ENCODE results near the gene TENT5C.
A peak's percentile ranks its signal among the peaks of the same experiment; 100 is the strongest.

TENT5C gene

DNA sequence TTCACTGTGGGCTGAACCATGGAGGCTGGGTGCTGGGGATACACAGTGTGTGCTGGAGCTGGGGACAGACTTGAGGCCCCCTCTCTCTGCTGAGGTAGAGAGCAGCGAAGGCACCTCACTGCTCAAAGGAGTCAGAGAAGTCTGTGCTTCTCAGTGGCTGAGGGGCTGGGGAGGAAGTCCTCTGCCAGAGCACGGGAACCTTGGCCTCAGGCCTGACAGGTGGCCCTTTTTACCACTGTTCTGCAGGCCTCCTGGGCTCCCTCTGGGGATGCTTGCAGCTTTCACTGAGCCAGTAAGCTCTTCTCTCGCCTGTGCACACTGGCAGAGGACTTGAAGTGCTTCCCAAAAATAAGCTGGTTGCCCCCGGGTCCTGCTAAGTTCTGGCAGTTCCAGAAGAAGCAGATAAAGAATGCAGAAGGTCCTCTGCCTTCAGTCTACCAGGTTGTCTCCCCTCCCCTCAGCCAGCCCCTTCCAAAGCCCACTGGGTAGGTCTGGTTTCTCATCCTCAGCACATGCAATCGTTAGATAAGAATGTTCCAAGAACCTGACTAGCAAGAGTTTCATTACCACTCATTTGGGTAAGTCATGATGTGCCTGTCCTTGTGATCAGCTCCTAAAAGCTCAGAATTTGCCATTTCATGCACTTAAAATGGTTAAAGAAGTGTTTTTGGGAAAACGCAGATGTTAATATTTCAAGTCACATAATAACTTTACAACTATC is 53.9 kb downstream of the TENT5C start:
- no peak for DNase-seq

DNA sequence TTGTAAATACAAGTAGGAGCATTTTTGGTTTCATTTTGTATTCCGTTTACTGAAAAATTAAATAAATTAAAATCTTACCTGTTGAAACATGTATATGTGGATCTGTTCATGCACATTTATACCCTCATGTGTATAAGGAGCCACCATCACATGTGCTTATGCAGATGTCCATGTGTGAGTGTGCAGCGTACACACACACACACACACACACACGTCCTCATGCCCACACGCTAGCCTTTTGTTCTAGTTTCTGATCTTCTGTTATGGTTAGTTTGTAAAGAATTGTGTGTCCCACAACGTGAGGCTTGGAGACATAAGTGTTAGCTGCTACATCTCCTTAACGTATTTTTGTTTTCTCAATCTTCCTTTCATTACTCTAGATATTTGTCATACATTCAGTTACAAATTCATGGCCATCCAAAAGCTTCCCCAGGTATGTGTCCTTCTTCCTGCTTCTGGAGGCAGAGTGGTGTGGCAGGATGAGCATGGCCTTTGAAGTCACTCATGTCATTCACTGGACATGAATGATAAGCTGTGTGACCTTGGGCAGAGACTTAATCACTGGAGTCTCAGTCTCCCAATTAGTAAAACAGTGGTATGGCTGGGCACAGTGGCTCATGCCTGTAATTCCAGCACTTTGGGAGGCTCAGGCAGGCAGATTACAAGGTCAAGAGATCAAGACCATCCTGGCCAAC is 54.6 kb downstream of the TENT5C start:
- no peak for DNase-seq

DNA sequence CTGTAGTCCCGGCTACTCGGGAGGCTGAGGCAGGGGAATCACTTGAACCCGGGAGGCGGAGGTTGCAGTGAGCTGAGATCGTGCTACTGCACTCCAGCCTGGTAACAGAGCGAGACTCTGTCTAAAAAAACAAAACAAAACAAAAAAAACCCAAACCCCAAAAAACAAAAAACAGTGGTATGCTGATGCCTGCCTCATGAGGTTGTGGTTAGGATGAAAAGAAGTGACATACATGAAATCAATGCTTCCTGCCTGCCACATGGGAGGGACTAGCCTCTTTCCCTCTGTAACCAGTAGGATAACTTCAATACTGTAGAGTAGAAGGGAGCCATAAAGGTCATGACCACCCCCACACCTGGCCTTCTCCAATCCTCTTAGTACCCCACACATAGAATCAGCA is 55.2 kb downstream of the TENT5C start:
- no peak for DNase-seq

DNA sequence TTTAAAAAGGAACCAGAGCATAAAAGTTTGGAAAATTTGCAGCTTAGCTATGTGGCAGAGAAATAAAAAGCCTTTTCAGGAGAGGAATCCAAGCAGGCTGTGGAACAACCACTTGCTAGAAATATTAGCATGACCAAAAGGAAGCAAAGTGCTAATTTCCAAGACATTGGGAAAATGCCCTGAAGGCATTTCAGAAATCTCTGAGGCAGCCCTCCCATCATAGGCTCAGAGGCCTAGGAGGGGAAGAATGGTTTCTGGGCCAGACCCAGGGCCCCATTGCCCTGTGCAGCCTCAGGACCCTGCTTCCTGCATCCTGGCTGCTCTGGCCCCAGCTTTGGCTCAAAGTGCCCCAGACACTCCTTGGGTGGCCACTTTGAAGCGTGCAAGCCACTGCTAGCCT is 56.8 kb downstream of the TENT5C start:
- no peak for DNase-seq

DNA sequence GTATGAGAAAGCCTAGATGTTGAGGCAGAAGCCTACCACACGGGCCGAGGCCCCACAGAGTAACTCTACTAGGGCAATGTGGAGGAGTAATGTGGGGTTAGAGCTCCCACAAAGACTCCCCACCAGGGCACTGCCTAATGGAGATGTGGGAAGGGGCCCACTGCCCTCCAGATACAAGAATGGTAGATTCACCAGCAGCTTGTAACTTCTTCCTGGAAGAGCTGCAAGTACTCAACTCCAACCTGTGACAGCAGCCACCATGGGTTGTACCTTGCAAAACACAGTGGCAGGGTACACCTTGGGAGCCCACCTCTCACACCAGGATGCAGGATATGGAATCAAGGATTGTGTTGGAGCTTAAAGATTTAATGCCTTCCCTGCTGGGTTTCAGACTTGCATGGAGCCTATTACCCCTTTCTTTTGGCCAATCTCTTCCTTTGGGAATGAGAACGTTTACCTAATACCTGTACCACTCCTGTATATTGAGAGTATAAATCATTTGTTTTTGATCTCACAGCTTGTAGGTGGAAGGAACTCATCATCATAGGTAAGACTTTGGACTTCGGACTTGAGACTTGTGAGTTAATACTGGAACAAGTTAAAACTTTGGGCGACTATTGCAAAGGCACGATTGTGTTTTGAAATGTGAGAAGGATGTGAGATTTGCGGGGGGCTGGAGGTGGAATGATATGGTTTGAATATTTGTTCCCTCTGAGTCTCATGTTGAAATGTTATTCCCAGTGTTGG is 57.5 kb downstream of the TENT5C start:
- no peak for DNase-seq

DNA sequence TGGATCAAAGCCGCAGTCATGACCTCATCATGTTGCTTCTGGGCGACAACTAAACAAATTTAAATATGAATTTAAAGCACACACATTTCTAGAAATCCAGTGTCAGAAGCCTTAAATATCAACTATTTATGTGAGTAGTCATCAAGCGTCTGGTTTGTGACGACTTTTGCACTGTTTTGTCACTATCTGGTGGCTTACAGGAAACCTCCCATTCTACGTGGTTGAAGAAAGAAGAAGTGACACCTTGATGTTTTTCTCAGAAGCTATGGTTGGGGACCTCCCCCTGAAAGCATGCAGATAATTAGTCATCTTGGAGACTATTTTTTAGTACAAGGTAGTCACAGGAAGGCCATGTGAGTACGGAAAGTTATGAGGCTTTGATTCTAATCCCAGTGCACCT is 58.5 kb downstream of the TENT5C start:
- DNase-seq = peak; percentile 72

DNA sequence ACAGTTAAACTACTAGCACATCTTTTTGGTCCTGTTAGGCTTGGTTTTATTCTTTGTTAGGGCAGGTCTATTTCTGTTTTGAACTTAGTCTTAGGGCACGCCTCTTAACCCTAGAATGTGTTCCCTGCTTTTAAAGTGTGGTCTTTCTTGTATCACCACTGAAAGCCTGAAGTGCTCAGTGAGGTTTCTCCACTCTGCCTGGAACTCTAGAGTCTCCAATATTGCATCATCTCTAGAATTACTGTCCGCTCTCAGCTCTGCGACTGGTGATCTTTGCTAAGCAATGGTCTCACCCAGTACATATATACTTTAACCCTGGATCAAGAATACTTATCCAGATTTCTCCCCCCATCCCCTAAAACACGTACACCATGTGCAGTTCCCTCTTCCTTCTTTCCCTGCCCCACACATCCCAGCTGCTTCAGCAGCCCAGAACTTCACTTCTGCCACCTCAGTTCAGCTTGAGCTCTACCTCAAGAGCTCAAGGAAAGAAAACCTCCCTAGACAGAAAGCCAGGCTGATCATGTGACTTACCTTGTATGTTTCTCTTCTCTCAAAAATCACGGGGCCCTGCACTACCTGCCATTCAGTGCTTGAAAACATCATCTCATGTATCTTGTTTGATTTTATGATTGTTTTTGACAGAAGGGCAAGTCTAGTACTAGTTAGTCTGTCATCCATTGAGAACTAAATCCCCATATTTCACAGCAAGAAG is 59.9 kb downstream of the TENT5C start:
- DNase-seq = no peak

DNA sequence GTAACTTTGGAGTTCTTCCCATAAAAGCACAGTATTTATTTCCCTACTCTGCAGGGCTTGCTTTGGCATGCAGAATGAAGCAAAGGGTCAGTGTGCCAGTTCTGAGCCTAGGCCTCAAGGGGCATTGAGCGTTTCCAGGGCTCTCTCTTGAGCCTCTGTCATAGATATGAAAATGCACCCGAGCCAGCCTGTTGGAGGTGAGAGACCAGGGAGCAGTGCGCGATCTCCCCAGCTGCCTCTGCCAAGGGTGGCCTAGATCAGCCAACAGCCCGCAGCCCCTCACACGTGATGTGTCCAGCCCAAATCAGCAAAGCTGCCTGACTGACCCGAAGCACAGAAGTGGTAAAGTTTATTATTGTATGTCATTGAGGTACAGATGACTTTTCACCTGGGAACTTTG is 63.7 kb downstream of the TENT5C start:
- DNase-seq = no peak

DNA sequence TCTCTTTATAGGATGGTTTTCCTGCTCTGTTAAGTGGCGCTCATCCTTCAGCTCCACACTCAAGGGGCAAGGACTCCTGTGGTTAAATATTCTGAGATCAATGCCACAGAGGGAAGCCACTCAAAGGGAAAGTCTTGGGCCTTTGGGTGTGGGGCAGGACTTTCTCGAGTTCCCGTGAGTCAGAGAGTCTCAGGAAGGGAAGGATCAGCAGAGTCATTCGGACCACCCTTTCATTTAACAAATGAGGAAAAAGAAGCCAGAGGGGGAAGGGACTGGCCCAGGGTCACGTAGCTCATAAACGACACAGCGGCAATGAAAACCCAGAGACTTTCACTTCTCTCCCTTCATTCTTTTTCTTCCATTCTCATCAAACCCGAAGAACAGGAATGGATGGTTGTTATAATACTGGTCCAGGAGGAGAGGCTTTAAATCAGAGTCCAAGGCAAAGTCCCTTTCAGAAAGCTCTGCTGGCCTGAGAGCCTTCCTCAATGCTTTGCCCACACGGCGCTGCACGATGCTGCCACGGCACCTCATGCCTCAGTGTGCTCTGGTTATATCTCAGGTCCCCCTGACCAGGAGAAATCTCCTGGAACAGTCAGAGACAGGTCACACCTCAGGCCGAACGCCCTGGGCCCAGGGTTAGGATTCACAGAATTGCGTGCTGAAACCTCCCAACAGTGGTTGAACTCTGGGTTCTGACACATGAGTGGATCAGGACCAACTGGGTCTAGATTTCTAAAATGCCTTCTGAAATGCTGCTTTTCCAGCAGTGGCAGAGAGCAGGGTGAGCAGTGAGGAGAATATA is 65.3 kb downstream of the TENT5C start:
- DNase-seq = no peak

DNA sequence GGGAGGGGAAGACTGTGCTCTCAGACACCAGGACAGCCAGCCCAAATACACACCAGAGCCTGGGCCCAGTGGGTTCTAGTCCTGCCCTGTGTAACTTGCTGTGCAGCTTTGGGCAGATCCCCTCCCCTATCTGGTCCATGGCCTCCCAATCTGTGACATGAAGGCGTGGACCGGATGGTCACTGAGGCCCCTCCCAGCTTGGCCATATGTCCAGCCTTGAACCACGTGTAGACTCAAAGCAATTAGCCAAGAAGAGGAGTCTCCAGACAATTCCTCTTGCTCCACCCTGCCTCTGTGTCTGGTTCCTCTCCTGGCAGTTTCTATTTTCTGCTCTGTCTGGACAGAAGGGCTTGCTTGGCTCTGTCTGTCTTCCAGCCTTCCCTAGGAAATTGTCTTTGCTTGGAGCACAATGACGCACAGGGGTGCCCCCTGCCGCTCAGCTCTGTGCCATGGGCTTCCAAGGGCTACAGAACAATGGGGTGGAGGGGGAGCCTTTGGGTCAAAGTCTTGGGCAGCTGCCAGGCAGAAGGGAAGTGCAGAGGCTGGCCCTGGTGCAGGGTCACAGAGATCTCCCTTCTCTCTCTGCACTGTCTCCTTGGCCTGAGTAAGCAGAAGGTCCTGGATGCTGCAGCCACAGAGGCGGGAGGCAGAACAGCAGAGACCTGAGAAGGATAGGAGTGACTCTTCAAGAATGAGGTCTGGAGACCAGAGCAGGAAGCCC is 66.1 kb downstream of the TENT5C start:
- DNase-seq = no peak

DNA sequence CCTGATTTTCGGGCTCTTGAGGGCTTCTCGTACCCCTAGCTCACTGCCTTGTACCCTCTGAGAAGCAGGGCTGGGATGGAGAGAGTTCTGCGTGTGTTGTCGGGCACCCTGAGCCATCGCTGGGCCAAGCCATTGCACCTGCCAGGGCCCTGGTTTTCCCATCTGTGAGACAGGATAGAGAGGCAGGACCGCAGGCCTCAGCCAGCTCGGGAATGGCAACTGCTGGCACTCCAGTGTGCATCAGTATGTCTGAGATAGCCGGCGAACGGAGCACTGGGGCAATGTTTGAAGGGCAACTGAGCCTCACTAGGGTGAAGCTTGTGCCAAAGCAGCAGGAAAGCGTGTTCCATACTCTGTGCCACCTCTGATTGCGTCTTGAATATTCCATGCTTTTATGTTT is 66.9 kb downstream of the TENT5C start:
- no peak for DNase-seq

DNA sequence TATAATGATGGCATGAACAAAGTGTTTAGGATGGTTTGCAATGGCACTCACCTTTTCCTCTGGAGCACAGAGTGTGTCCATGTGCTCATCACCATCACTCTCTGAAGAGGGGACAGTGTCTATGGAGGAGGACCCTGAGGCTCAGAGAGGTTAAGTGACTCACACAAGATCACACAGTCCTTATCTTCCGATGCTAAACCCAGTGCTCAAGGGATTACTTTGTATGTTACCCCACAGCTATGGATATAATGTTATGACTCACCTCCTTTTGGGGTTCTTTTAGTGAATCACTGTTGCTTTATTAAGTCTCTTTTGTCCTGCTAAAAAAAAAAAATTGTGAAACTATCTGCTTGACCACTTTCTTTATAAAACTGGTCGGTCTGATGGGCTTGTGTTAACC is 67.6 kb downstream of the TENT5C start:
- no peak for DNase-seq

DNA sequence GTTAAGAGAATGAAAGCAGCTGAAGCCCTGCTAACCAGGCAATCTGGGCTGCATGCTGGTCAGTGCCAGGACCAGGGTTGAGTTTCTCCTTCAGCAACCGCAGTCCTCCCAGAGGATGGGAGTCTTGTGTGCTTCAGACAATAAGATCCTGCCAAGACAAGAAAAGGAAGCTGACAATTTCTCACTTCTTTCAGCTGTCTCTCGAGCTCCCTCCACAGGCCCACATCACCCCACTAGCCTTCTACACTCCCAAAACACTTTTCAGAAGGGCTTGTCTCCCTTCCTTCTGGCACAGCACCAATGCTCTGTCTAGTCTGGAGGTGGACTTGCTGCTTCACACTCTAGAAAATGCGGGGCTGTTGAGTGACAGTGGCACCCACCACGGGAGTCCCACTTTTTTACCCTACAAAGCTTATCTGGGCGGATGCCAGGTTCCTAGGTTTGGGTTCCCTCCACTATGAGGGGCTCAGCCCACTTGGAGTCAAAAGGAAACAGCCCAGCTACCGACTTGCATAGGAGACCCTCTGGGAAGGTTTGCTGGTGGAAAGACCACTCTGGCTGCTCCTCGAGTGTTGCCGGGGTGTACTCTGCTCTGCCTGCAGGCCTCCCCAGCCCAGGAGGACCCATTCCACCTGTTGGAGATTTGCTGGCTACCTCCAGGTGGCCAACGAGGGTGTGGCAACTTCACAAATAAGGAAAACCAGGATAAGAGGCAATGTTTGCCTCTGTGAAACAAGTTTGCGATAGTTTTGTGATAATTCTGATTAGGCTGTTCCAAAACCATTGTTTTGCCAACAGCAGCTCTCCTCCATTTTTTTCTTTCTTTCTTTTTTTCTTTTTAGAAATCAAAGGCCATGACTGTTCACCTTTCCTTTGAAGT is 68.9 kb downstream of the TENT5C start:
- DNase-seq = no peak

DNA sequence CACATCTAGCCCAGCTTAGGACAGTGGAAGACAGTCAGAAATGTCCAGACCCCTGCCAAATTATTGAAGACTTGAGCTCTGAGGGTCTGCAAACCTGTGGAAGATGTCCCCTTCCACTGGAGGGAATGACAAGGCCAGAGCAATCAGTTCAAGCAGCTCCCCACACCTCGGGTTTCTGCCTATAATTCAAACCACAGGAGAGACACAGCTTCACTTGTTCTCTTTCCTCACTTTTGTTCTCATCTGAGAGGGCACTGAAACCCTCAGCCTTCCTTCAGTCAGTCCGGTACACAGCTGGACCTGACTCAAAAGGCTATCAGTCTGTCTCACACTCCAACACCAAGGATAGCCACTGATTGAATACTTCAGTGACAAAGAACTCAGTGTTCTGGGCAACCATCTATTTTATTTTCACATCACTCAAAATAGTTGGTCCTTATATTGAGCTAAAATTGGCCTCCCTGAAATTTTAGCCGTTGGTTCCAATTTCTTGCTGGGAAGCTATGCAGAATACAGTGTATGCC is 70.1 kb downstream of the TENT5C start:
- no peak for DNase-seq

DNA sequence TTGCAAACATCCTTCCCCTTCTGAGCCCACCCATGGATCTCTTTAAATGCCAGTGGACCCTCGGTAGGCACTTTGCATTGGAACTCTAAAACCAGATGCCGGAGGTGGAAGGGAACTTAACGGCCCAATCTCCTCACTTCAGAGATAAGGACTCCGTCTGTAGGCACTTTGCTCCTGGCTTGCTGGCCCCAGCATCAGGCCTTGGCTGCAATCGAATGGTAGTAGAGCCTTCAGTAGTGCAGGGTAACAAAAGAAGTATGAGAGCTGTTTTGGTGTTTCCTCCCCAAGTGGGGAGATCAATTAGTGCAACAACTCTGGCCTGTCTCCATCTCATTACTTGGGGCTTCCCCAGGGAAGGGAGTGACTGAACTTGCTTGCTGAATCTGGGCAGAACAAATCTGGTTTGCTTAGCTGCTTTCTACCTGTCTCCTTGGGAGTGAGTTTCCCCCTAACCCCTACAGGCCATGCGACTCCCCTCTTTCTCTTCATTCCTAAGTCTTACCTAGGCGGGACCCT is 70.8 kb downstream of the TENT5C start:
- no peak for DNase-seq
